ENCODE data around the gene WSCD2.

Gene WSCD2

DNA sequence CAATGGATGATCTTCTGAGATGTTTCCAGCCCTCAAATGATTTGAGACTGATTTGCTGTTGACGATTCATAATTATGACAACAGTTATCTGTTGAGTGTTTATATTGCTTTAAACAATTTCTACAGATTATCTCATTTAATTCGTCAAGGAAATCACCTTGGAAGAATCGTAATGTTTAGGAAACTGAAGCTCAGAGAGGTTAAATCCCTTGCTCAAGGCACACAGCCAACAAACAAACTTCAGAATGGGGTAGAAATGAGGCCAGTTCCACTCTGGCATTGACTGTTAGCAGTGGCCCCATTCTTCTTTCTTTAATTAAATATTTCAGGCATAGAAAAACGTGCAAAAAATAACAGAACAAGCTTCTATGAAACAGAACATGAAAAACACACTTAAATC lies 4.0 kb upstream of the WSCD2 start:
- TF ChIP-seq, protein P1, sequence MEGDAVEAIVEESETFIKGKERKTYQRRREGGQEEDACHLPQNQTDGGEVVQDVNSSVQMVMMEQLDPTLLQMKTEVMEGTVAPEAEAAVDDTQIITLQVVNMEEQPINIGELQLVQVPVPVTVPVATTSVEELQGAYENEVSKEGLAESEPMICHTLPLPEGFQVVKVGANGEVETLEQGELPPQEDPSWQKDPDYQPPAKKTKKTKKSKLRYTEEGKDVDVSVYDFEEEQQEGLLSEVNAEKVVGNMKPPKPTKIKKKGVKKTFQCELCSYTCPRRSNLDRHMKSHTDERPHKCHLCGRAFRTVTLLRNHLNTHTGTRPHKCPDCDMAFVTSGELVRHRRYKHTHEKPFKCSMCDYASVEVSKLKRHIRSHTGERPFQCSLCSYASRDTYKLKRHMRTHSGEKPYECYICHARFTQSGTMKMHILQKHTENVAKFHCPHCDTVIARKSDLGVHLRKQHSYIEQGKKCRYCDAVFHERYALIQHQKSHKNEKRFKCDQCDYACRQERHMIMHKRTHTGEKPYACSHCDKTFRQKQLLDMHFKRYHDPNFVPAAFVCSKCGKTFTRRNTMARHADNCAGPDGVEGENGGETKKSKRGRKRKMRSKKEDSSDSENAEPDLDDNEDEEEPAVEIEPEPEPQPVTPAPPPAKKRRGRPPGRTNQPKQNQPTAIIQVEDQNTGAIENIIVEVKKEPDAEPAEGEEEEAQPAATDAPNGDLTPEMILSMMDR (IDR thresholded peaks at IDR 0.05; ENCODE audit: control insufficient read depth, extremely low read depth, insufficient read depth): no peak
- DNase-seq (ENCODE audit: low read depth): no peak
- no peak overlapping the region for H3K4me3 ChIP-seq (ENCODE audit: low read depth, low read length)

DNA sequence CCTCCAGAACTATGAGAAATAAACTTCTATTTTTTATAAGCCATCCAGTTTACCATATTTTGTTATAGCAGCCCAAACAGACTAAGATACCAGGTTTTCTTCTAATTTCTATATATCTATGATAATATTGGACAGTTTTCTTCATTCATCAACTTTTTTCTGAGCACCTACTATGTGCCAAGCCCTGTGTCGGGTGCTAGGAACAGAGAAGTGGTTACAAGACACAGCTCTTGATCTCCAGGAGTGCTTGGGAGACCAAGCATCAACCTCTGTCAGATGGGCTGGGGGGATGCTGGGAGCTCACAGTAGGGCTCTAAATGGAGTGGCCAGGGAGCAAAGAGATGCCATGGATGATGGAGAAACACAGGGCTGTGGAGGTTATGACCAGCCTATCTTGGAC lies 2.9 kb upstream of the WSCD2 start:
- no peak for DNase-seq (ENCODE audit: low read depth)
- no peak overlapping the region for H3K4me3 ChIP-seq (ENCODE audit: low read depth, low read length)
- TF ChIP-seq, protein P1 (IDR thresholded peaks at IDR 0.05; ENCODE audit: control insufficient read depth, extremely low read depth, insufficient read depth): no peak

DNA sequence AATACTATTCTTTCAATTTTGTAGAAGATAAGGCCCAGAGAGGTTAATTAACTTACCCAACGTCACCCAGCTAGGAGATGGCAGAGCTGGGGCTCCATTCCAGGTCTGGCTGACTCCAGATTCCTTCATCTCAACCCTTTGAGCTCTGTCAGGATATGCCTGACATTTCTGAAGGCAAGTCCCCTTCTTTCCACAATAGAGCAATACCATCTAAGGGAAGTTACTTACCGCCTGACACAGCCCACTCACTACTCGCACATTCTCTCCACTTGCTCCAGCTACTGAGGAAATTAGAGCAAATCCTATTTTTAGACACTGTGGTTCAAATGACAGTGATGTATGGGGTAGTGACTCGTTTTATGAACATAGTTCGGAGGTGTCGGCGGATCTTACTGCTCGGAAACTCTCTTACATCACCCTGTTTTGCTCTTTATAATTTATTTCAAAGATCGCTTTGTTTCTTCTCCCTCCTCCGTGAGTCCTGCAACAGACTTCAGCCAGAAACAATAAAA lies 2.0 kb upstream of the WSCD2 start:
- H3K4me3 ChIP-seq (ENCODE audit: low read depth, low read length): no peak overlapping the region

DNA sequence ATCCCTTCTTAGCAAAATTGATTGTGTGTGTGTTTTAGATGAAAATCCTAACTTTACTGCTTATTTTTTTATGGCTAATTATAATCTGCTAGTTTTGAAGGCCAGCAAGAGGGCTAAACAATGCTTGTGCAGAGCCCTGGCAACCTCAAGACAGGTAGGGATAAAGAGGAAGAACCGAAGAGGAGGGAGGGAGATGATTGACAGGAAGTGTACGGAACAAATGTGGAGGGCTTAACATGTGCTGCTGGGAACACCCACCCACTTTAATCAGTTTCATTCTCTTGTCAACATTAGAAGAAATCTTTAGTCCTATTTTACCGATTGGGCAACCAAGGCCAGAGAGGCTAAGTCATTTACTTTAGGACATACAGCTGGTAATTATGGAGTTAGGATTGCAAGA lies 1.4 kb upstream of the WSCD2 start:
- TF ChIP-seq, protein P1 (IDR thresholded peaks at IDR 0.05; ENCODE audit: control insufficient read depth, extremely low read depth, insufficient read depth): no peak
- H3K4me3 ChIP-seq (ENCODE audit: low read depth, low read length): no peak overlapping the region
- DNase-seq (ENCODE audit: low read depth): no peak

More for the DNA sequence above, 2.0 kb upstream of the WSCD2 start:
- TF ChIP-seq, protein P1 (IDR thresholded peaks at IDR 0.05; ENCODE audit: control insufficient read depth, extremely low read depth, insufficient read depth): no peak
- DNase-seq (ENCODE audit: low read depth): no peak

DNA sequence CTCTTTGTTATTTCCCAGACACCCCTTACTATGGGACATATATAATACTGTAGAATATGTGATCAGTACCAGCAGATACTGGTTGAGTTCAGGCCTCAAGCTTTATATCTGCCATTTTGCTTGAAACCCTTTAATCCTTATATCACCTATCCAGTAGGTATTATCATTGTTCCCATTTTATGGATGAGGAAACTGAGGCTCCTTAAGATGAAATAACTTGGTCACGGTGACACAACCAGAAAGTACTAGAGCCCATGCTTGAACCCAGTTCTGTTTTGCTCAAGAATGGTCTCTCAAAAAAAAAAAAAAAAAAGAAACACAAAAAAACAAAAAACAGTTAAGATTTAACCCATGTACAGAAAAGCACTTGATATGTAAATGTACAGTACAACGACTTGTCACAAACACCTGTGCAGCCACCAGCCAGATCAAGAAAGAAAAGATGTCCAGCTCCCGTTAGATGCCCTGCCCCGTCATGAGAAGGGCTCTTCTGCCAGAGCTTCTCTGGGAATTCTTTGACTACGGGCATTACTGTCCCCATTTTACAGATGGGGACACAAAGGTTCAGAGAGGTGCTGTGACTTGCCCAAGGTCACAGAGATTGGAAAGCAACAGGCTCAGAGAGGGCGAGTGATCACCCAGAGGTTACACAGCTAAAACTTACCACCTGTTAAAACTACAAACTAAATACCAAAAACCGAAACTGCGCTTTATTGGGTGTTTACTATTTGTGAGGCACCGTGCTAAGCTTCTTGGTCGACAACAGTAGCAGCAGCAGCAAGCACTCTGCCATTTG lies 669 bp upstream of the WSCD2 start:
- H3K4me3 ChIP-seq (ENCODE audit: low read depth, low read length): no peak overlapping the region; the same call in 1 of the 2 replicates
- no peak for DNase-seq (ENCODE audit: low read depth)
- TF ChIP-seq, protein P1 (IDR thresholded peaks at IDR 0.05; ENCODE audit: control insufficient read depth, extremely low read depth, insufficient read depth): no peak

DNA sequence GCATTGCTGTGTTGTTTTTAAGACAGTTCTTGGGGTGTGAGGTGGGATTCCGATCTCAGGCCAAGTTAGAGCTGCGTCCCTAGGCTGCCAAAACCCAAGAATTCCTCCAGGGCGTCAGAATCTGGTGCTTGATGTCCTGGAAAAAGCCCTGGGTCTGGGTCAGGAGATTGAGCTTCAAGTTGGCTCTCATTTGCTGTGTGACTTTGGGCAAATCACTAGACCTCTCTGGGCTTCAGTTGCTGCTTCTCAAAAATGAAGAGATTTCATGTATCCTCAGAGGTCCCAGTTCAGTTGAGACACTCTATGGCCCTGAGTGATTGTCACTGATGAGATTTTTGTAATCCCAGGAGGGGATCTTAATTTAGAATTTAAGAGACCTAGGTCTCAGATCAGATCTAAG lies 1.9 kb downstream of the WSCD2 start:
- TF ChIP-seq, protein P1 (IDR thresholded peaks at IDR 0.05; ENCODE audit: control insufficient read depth, extremely low read depth, insufficient read depth): no peak
- no peak overlapping the region for H3K4me3 ChIP-seq (ENCODE audit: low read depth, low read length)

More for the DNA sequence above, 1.9 kb downstream of the WSCD2 start:
- DNase-seq (ENCODE audit: low read depth): no peak

All from LNCaP clone FGC (cell line).